H1 (cell line): Measurements from ENCODE around the gene ZHX3. TPM values are rescaled to one million over a fixed set of nuclear protein-coding genes. Genes with fewer than 3 reads are reported as not detected.

Experiments used
- CTCF ChIA-PET: fragments of 300-600 bp; sonication (Branson Sonifier 250); formaldehyde crosslinking; loops from one replicate; lab custom pipeline; 2021; ENCODE audit not compliant: partially characterized antibody; lab: Charles Lee
- POLR2A ChIA-PET: fragments of 300-600 bp; sonication (Branson Sonifier 250); formaldehyde crosslinking; loops from one replicate; lab custom pipeline; 2021; ENCODE audit warnings: inconsistent platforms; ENCODE audit not compliant: partially characterized antibody; lab: Charles Lee
- DNase-seq, 2 experiments: peaks; one replicate each; pipeline versions ENCODE4 v3.0.0 to v3.0.0-alpha.2; 2010 to 2022; ENCODE audit warnings: low spot score in 2 of 2, low read depth in 1 of 2, mixed read lengths in 1 of 2
- FAIRE-seq: peaks from 2 replicates; lab custom pipeline; 2011; peaks lifted over from hg19 to GRCh38; lab: Jason Lieb, UNC
- H2AFZ ChIP-seq: 2 replicates; pipeline ENCODE4 v1.8.1; 2012; ENCODE audit warnings: low read length, inconsistent platforms
- H2AK5ac ChIP-seq: 2 replicates; pipeline ENCODE4 v1.6.1; 2013; ENCODE audit warnings: low read depth, low read length
- H2BK120ac ChIP-seq: replicated peaks from 2 replicates; pipeline ENCODE3; 2013; ENCODE audit warnings: low read depth, low read length, inconsistent platforms
- H2BK12ac ChIP-seq: 2 replicates; pipeline ENCODE4 v1.6.1; 2013; ENCODE audit warnings: low read depth, low read length
- H2BK15ac ChIP-seq: 2 replicates; pipeline ENCODE4 v1.6.1; 2013; ENCODE audit warnings: low read length
- H2BK20ac ChIP-seq: 2 replicates; pipeline ENCODE4 v1.6.1; 2013; ENCODE audit warnings: low read length
- H2BK5ac ChIP-seq: 2 replicates; pipeline ENCODE4 v1.6.1; 2013; ENCODE audit warnings: low read depth, low read length
- H3K14ac ChIP-seq: 2 replicates; pipeline ENCODE4 v1.6.1; 2013; ENCODE audit warnings: inconsistent platforms; ENCODE audit not compliant: insufficient read length
- H3K18ac ChIP-seq: 2 replicates; pipeline ENCODE4 v1.6.1; 2013; ENCODE audit warnings: low read length; ENCODE audit errors: extremely low read depth
- H3K23ac ChIP-seq: 2 replicates; pipeline ENCODE4 v1.6.1; 2013; ENCODE audit warnings: inconsistent platforms; ENCODE audit not compliant: insufficient read length
- H3K23me2 ChIP-seq: 2 replicates; pipeline ENCODE4 v1.6.1; 2013; ENCODE audit warnings: low read depth, low read length
- H3K27ac ChIP-seq: 2 replicates; pipeline ENCODE4 v1.6.1; 2011; ENCODE audit warnings: low read depth, low read length, inconsistent platforms
- H3K27me3 ChIP-seq, 4 experiments: replicated peaks in 1 of 4; 1 replicate in 1 of 4; 2 replicates in 3 of 4; pipeline versions ENCODE4 v1.6.1 to v1.8.1; 2011 to 2013; ENCODE audit warnings: low read length in 3 of 4, mild to moderate bottlenecking in 3 of 4, inconsistent platforms in 2 of 4, mixed read lengths in 2 of 4, moderate library complexity in 1 of 4; ENCODE audit not compliant: control insufficient read depth in 3 of 4, insufficient read depth in 3 of 4; ENCODE audit errors: extremely low read depth in 1 of 4
- H3K36me3 ChIP-seq, 4 experiments: 2 replicates each; pipeline versions ENCODE4 v1.6.1 to v1.8.1; 2011 to 2013; ENCODE audit warnings: mild to moderate bottlenecking in 4 of 4, low read length in 3 of 4, moderate library complexity in 2 of 4, control low read depth in 1 of 4, inconsistent platforms in 1 of 4; ENCODE audit not compliant: insufficient read depth in 4 of 4, control insufficient read depth in 2 of 4
- H3K4ac ChIP-seq: replicated peaks from 2 replicates; pipeline ENCODE3; 2013; ENCODE audit warnings: low read length, low read depth, mixed read lengths, inconsistent platforms; ENCODE audit not compliant: insufficient read length
- H3K4me1 ChIP-seq, 4 experiments: replicated peaks in 1 of 4; 1 replicate in 1 of 4; 2 replicates in 3 of 4; pipeline versions ENCODE4 v1.6.1 to v1.8.1; 2011 to 2013; ENCODE audit warnings: low read length in 3 of 4, inconsistent platforms in 2 of 4, mixed read lengths in 1 of 4; ENCODE audit not compliant: insufficient read depth in 4 of 4, control insufficient read depth in 3 of 4
- H3K4me2 ChIP-seq, 2 experiments: 2 replicates each; pipeline versions ENCODE4 v1.6.1 to v1.8.1; 2011 to 2013; ENCODE audit warnings: low read depth in 2 of 2, low read length in 2 of 2, control low read depth in 1 of 2, inconsistent platforms in 1 of 2, mild to moderate bottlenecking in 1 of 2; ENCODE audit not compliant: insufficient read depth in 1 of 2
- H3K4me3 ChIP-seq, 4 experiments: fragments of 200-600, 300-600 bp in 1 of 4; sonication (generic), shearing (Covaris generic), sonication (Bioruptor Twin) in 1 of 4; 2 replicates each; pipeline versions ENCODE4 v1.5.1 to v1.8.1; 2011 to 2016; ENCODE audit warnings: low read length in 4 of 4, low read depth in 3 of 4, control low read depth in 2 of 4, inconsistent platforms in 2 of 4, mild to moderate bottlenecking in 2 of 4, mixed read lengths in 1 of 4, moderate library complexity in 1 of 4; ENCODE audit not compliant: insufficient read depth in 2 of 4; ENCODE audit errors: extremely low read depth in 1 of 4
- H3K56ac ChIP-seq: replicated peaks from 2 replicates; pipeline ENCODE3; 2013; ENCODE audit warnings: low read depth, mild to moderate bottlenecking, mixed read lengths, low read length, inconsistent platforms; ENCODE audit not compliant: insufficient read length
- H3K79me1 ChIP-seq: 2 replicates; pipeline ENCODE4 v1.6.1; 2013; ENCODE audit warnings: low read depth, low read length, control low read depth
- H3K79me2 ChIP-seq, 2 experiments: 2 replicates each; pipeline versions ENCODE4 v1.6.1 to v1.8.1; 2012 to 2013; ENCODE audit warnings: low read length in 2 of 2, mild to moderate bottlenecking in 2 of 2, inconsistent platforms in 1 of 2; ENCODE audit not compliant: insufficient read depth in 2 of 2, control insufficient read depth in 1 of 2
- H3K9ac ChIP-seq, 4 experiments: replicated peaks in 1 of 4; 1 replicate in 1 of 4; 2 replicates in 3 of 4; pipeline versions ENCODE4 v1.6.1 to v1.8.1; 2011 to 2013; ENCODE audit warnings: low read depth in 3 of 4, low read length in 3 of 4, control low read depth in 2 of 4, mild to moderate bottlenecking in 2 of 4, moderate library complexity in 2 of 4, inconsistent platforms in 1 of 4; ENCODE audit errors: extremely low read depth in 1 of 4
- H3K9me3 ChIP-seq, 2 experiments: 2 replicates each; pipeline versions ENCODE4 v1.6.1 to v1.8.1; 2012 to 2013; ENCODE audit warnings: mild to moderate bottlenecking in 2 of 2, moderate library complexity in 2 of 2, control low read depth in 1 of 2, inconsistent platforms in 1 of 2, low read depth in 1 of 2, low read length in 1 of 2, mixed read lengths in 1 of 2; ENCODE audit not compliant: insufficient read depth in 2 of 2
- H4K20me1 ChIP-seq, 2 experiments: replicated peaks in 1 of 2; 2 replicates each; pipeline versions ENCODE3 to v1.8.1; 2011 to 2013; ENCODE audit warnings: inconsistent platforms in 2 of 2, low read length in 2 of 2, mild to moderate bottlenecking in 1 of 2; ENCODE audit not compliant: insufficient read depth in 2 of 2, control insufficient read depth in 1 of 2
- H4K5ac ChIP-seq: 2 replicates; pipeline ENCODE4 v1.6.1; 2013; ENCODE audit warnings: low read length, low read depth, mixed read lengths, inconsistent platforms; ENCODE audit not compliant: insufficient read length
- H4K8ac ChIP-seq: 2 replicates; pipeline ENCODE4 v1.8.0; 2013; ENCODE audit warnings: mild to moderate bottlenecking, moderate library complexity, low read length, inconsistent platforms; ENCODE audit not compliant: insufficient read depth; ENCODE audit errors: extremely low read depth
- H4K91ac ChIP-seq: replicated peaks from 2 replicates; pipeline ENCODE3; 2013; ENCODE audit warnings: low read length, mixed read lengths, inconsistent platforms; ENCODE audit not compliant: insufficient read length
- ASH2L ChIP-seq: fragments of 200-600, 300-600 bp; sonication (generic); IDR thresholded peaks from one replicate; pipeline ENCODE4 v1.7.1; 2017; ENCODE audit warnings: low read length
- BACH1 ChIP-seq: IDR thresholded peaks from 2 replicates; pipeline ENCODE4 v1.6.1; 2012; ENCODE audit warnings: low read length, improper control_type of control experiment
- BRCA1 ChIP-seq: IDR thresholded peaks from 2 replicates; pipeline ENCODE4 v1.6.1; 2012; ENCODE audit warnings: low read depth, low read length, improper control_type of control experiment
- CBX5 ChIP-seq: fragments of 300-800, 300-1000 bp; sonication (generic); IDR thresholded peaks from 2 replicates; pipeline ENCODE4 v1.7.1; 2016; ENCODE audit warnings: antibody characterized with exemption, low read length, low read depth
- CTBP2 ChIP-seq: IDR thresholded peaks from 2 replicates; pipeline ENCODE4 v1.7.0; 2011; ENCODE audit warnings: borderline replicate concordance, mild to moderate bottlenecking, moderate library complexity, mixed read lengths, low read length; ENCODE audit not compliant: insufficient read depth, insufficient read length
- GTF2F1 ChIP-seq: IDR thresholded peaks from 2 replicates; pipeline ENCODE4 v1.6.1; 2012; ENCODE audit warnings: low read depth, low read length, improper control_type of control experiment, borderline replicate concordance
- KDM4A ChIP-seq: IDR thresholded peaks from one replicate; pipeline ENCODE4 v1.7.1; 2012; ENCODE audit warnings: low read depth, mild to moderate bottlenecking, moderate library complexity, low read length, inconsistent platforms; ENCODE audit not compliant: severe bottlenecking
- MAFK ChIP-seq: IDR thresholded peaks from 2 replicates; pipeline ENCODE4 v1.6.1; 2012; ENCODE audit warnings: low read depth, mild to moderate bottlenecking, improper control_type of control experiment, low read length
- POU5F1 ChIP-seq: IDR thresholded peaks from 2 replicates; pipeline ENCODE4 v1.6.1; 2011; ENCODE audit warnings: low read depth, mild to moderate bottlenecking, low read length, moderate library complexity
- RNF2 ChIP-seq: fragments of 200-900, 300-1000 bp; sonication (generic); IDR thresholded peaks from 2 replicates; pipeline ENCODE4 v1.7.1; 2016; ENCODE audit warnings: borderline replicate concordance, low read depth, mild to moderate bottlenecking, antibody characterized with exemption, low read length; ENCODE audit not compliant: poor library complexity, severe bottlenecking; ENCODE audit errors: missing control alignments
- SIX5 ChIP-seq: IDR thresholded peaks from 2 replicates; pipeline ENCODE4 v1.6.1; 2011; ENCODE audit warnings: mild to moderate bottlenecking, low read depth, low read length
- TCF12 ChIP-seq: IDR thresholded peaks from 2 replicates; pipeline ENCODE4 v1.6.1; 2011; ENCODE audit warnings: low read depth, mild to moderate bottlenecking, low read length
- USF2 ChIP-seq: IDR thresholded peaks from 2 replicates; pipeline ENCODE4 v1.6.1; 2011; ENCODE audit warnings: low read length, improper control_type of control experiment
- WGBS, 2 experiments: shearing (Covaris generic) in 1 of 2; methylation state at CpG; one replicate each; pipeline versions ENCODE4 v1.1.6 to v1.1.7; 2013 to 2015; ENCODE audit warnings: low lambda C conversion rate in 2 of 2, mixed read lengths in 2 of 2, inconsistent platforms in 1 of 2, low coverage in 1 of 2, missing lambda C conversion rate in 1 of 2; ENCODE audit not compliant: insufficient replicate concordance in 2 of 2, insufficient coverage in 1 of 2, insufficient read length in 1 of 2; ENCODE audit errors: extremely low coverage in 1 of 2, missing lambda C conversion rate in 1 of 2; 5-methylcytosine and 5-hydroxymethylcytosine counted together
- polyA plus RNA-seq, 7 experiments: library from polyadenylated mRNA; depleted of rRNA in 3 of 7; stranded (reverse) in 5 of 7; unstranded in 2 of 7; fragments of >200 nt in 5 of 7; fragments of 200-250 nt in 2 of 7; gene quantifications; 1 replicate in 5 of 7; 2 replicates in 1 of 7; 4 replicates in 1 of 7; pipeline versions ENCODE4 v1.2.1 to v1.2.3, GENCODE V29; 2011 to 2013; ENCODE audit warnings: missing spikeins in 2 of 7, mixed read lengths in 2 of 7
- total RNA-seq: library from RNA; stranded (reverse); fragmentation: NEBNext Ultra II Directional; extraction: Animal tissue kit (Norgen Biotek cat#: 25700); gene quantifications from 2 replicates; pipeline ENCODE4 v1.2.1, GENCODE V29; 2021

Gene ZHX3
- total and polyA plus RNA-seq, 2 of the 8 experiments (the other 6 are each of a cell fraction or from before 2014, with no cell fraction given) = 1.00 to 7.8 TPM

GRCh38 chr20:41155261-41155660, 162.3 kb downstream of the ZHX3 start:
- Histone ChIP-seq H3K4ac (no peak overlapping the region), H2BK5ac (no peak overlapping the region), H3K4me1 (peaks cover 0 to 16% (median 7%) of the 10 kb centered on the region in 4 experiments; a peak in 4 of 7 replicates), H3K79me2 (peaks cover 45 to 95% of the 10 kb centered on the region in 2 experiments), H2AFZ (no peak overlapping the region), H3K18ac (no peak overlapping the region), H2BK12ac (no peak overlapping the region), H4K5ac (no peak overlapping the region), H3K4me3 (no peak overlapping the region), H3K4me2 (no peak overlapping the region), H4K91ac (no peak overlapping the region), H2AK5ac (no peak overlapping the region), H3K27me3 (no peaks in the 10 kb centered on the region), H3K79me1 (peaks cover 60% of the 10 kb centered on the region), H3K56ac (no peak overlapping the region), H3K23me2 (no peaks in the 10 kb centered on the region), H3K36me3 (peaks cover 0 to 13% (median 11%) of the 10 kb centered on the region in 4 experiments; a peak in 5 of 8 replicates), H3K23ac (no peak overlapping the region), H2BK15ac (no peak overlapping the region), H3K9ac (no peak overlapping the region), H3K9me3 (no peaks in the 10 kb centered on the region), H4K20me1 (peaks cover 42 to 63% of the 10 kb centered on the region in 2 experiments), H2BK120ac (no peak overlapping the region), H3K14ac (no peak overlapping the region), H2BK20ac (no peak overlapping the region), H4K8ac (no peak overlapping the region), H3K27ac (no peak overlapping the region)
- ChIA-PET CTCF (interaction anchor here (0.8 to 5.9 kb wide), 12 partner anchors 10 to 209 kb away, joined by 3 to 40 read pairs (median 4); partner anchors contain the start of gene LPIN3), POLR2A (interaction anchor here (1.1 to 2.8 kb wide), 6 partner anchors 10 to 185 kb away, joined by 3 to 10 read pairs (median 6); partner anchors contain the start of gene LPIN3)
- DNase-seq = no peak
- no peak for FAIRE-seq
- WGBS, 2 experiments = 85% methylated on average over 7 of the region's 7 CpGs; no CpG with 5 or more reads in 1 of the 2 experiments
- TF ChIP-seq ASH2L (no peak), RNF2 (no peak), MAFK (no peak), SIX5 (no peak), USF2 (no peak), POU5F1 (no peak), CTBP2 (no peak), BACH1 (no peak), TCF12 (no peak), CBX5 (no peak), BRCA1 (no peak), KDM4A (no peak), GTF2F1 (no peak)
